HEK293 (cell line): Measurements from ENCODE around the gene IRX2.

Source experiments
- CTCF ChIA-PET: fragments of 350-600 bp; formaldehyde crosslinking; extraction: SDS; loops from one replicate; lab custom pipeline; 2021; ENCODE audit warnings: antibody characterized with exemption; lab: Yijun Ruan, JAX
- POLR2A ChIA-PET: fragments of 300-600 bp; formaldehyde crosslinking; extraction: SDS; loops from one replicate; lab custom pipeline; 2020; ENCODE audit warnings: antibody characterized with exemption, inconsistent platforms; lab: Yijun Ruan, JAX
- H3K27ac ChIP-seq: fragments of 200-500 bp; sonication (Bioruptor generic); 2 replicates; pipeline ENCODE4 v1.5.1; 2014; ENCODE audit warnings: low read depth, low read length, control low read depth, inconsistent platforms; ENCODE audit errors: extremely low read depth
- H3K36me3 ChIP-seq, 2 experiments: fragments of 200-500 bp in 1 of 2; sonication (Bioruptor generic) in 1 of 2; 1 replicate in 1 of 2; 2 replicates in 1 of 2; pipeline ENCODE4 v1.5.1; 2014 to 2017; ENCODE audit warnings: inconsistent platforms in 2 of 2, low read length in 2 of 2; ENCODE audit not compliant: control insufficient read depth in 2 of 2, insufficient read depth in 1 of 2
- H3K4me1 ChIP-seq: fragments of 200-500 bp; sonication (Bioruptor generic); 2 replicates; pipeline ENCODE4 v1.5.1; 2014; ENCODE audit warnings: mild to moderate bottlenecking, low read length, inconsistent platforms; ENCODE audit not compliant: control insufficient read depth, insufficient read depth
- H3K4me3 ChIP-seq: 2 replicates; pipeline ENCODE4 v1.5.1; 2011; ENCODE audit warnings: low read depth, mild to moderate bottlenecking, control low read depth, low read length, moderate library complexity
- H3K9me3 ChIP-seq: fragments of 200-500 bp; sonication (Bioruptor generic); 2 replicates; pipeline ENCODE4 v1.5.1; 2014; ENCODE audit warnings: low read depth, low read length, inconsistent platforms; ENCODE audit not compliant: control insufficient read depth, insufficient read depth
- KLF10 ChIP-seq: fragments of 450-650 bp; IDR thresholded peaks from 2 replicates; pipeline ENCODE4 v1.5.1; 2018; ENCODE audit warnings: missing biosample characterization, mild to moderate bottlenecking, missing genetic modification characterization
- KLF16 ChIP-seq: fragments of 450-650 bp; formaldehyde crosslinking; IDR thresholded peaks from 2 replicates; pipeline ENCODE4 v1.5.1; 2017; ENCODE audit warnings: missing biosample characterization, missing genetic modification characterization
- KLF9 ChIP-seq: fragments of 450-650 bp; formaldehyde crosslinking; IDR thresholded peaks from 2 replicates; pipeline ENCODE4 v1.5.1; 2016; ENCODE audit warnings: missing biosample characterization, missing genetic modification characterization, low read depth
- MEIS1 ChIP-seq: sonication (generic); formaldehyde crosslinking; IDR thresholded peaks from 2 replicates; pipeline ENCODE4 v1.8.1; 2022; ENCODE audit warnings: missing genetic modification reagents, mild to moderate bottlenecking, borderline replicate concordance
- MZF1 ChIP-seq: fragments of 450-650 bp; formaldehyde crosslinking; IDR thresholded peaks from 2 replicates; pipeline ENCODE4 v1.5.1; 2017; ENCODE audit warnings: missing biosample characterization, missing genetic modification characterization, borderline replicate concordance
- OSR2 ChIP-seq: fragments of 450-650 bp; formaldehyde crosslinking; IDR thresholded peaks from 2 replicates; pipeline ENCODE4 v1.5.1; 2016; ENCODE audit warnings: missing biosample characterization, missing genetic modification characterization
- RBAK ChIP-seq: fragments of 450-650 bp; formaldehyde crosslinking; IDR thresholded peaks from 2 replicates; pipeline ENCODE4 v1.5.1; 2016; ENCODE audit warnings: missing biosample characterization, missing genetic modification characterization
- SP7 ChIP-seq: fragments of 450-650 bp; formaldehyde crosslinking; IDR thresholded peaks from 2 replicates; pipeline ENCODE4 v1.5.1; 2016; ENCODE audit warnings: missing biosample characterization, missing genetic modification characterization
- ZBTB48 ChIP-seq: fragments of 450-650 bp; formaldehyde crosslinking; IDR thresholded peaks from 2 replicates; pipeline ENCODE4 v1.5.1; 2016; ENCODE audit warnings: missing biosample characterization, missing genetic modification characterization
- ZBTB7A ChIP-seq: fragments of 450-650 bp; formaldehyde crosslinking; IDR thresholded peaks from 2 replicates; pipeline ENCODE4 v1.5.1; 2016; ENCODE audit warnings: low read depth, missing biosample characterization, missing genetic modification characterization
- ZFHX2 ChIP-seq: fragments of 450-650 bp; formaldehyde crosslinking; conservative IDR thresholded peaks from 2 replicates; pipeline ENCODE4 v1.5.1; 2016; ENCODE audit warnings: missing biosample characterization, missing genetic modification characterization
- ZIC2 ChIP-seq: fragments of 450-650 bp; formaldehyde crosslinking; IDR thresholded peaks from 2 replicates; pipeline ENCODE4 v1.5.1; 2016; ENCODE audit warnings: missing biosample characterization, missing genetic modification characterization
- ZNF146 ChIP-seq: fragments of 450-650 bp; formaldehyde crosslinking; IDR thresholded peaks from 2 replicates; pipeline ENCODE4 v1.5.1; 2016; ENCODE audit warnings: missing biosample characterization, missing genetic modification characterization
- ZNF175 ChIP-seq: fragments of 450-650 bp; formaldehyde crosslinking; IDR thresholded peaks from 2 replicates; pipeline ENCODE4 v1.5.1; 2016; ENCODE audit warnings: missing biosample characterization, missing genetic modification characterization
- ZNF23 ChIP-seq: fragments of 450-650 bp; formaldehyde crosslinking; IDR thresholded peaks from 2 replicates; pipeline ENCODE4 v1.5.1; 2016; ENCODE audit warnings: missing biosample characterization, missing genetic modification characterization, borderline replicate concordance
- ZNF239 ChIP-seq: fragments of 450-650 bp; formaldehyde crosslinking; IDR thresholded peaks from 2 replicates; pipeline ENCODE4 v1.5.1; 2016; ENCODE audit warnings: missing biosample characterization, missing genetic modification characterization
- ZNF24 ChIP-seq: fragments of 450-650 bp; formaldehyde crosslinking; IDR thresholded peaks from 2 replicates; pipeline ENCODE4 v1.5.1; 2016; ENCODE audit warnings: missing biosample characterization, missing genetic modification characterization
- ZNF416 ChIP-seq: fragments of 450-650 bp; formaldehyde crosslinking; IDR thresholded peaks from 2 replicates; pipeline ENCODE4 v1.5.1; 2016; ENCODE audit warnings: missing biosample characterization, missing genetic modification characterization
- ZNF426 ChIP-seq: fragments of 450-650 bp; formaldehyde crosslinking; IDR thresholded peaks from 2 replicates; pipeline ENCODE4 v1.5.1; 2017; ENCODE audit warnings: missing biosample characterization, missing genetic modification characterization, mild to moderate bottlenecking, inconsistent platforms, moderate library complexity
- ZNF473 ChIP-seq: fragments of 450-650 bp; formaldehyde crosslinking; IDR thresholded peaks from 2 replicates; pipeline ENCODE4 v1.5.1; 2017; ENCODE audit warnings: missing biosample characterization, missing genetic modification characterization
- ZNF529 ChIP-seq: fragments of 450-650 bp; formaldehyde crosslinking; IDR thresholded peaks from 2 replicates; pipeline ENCODE4 v1.5.1; 2017; ENCODE audit warnings: missing genetic modification characterization, missing biosample characterization; ENCODE audit not compliant: insufficient replicate concordance
- ZNF548 ChIP-seq: fragments of 450-650 bp; formaldehyde crosslinking; IDR thresholded peaks from 2 replicates; pipeline ENCODE4 v1.5.1; 2016; ENCODE audit warnings: missing biosample characterization, missing genetic modification characterization
- ZNF560 ChIP-seq: fragments of 450-650 bp; formaldehyde crosslinking; IDR thresholded peaks from 2 replicates; pipeline ENCODE4 v1.5.1; 2017; ENCODE audit warnings: missing biosample characterization, missing genetic modification characterization, borderline replicate concordance
- ZNF561 ChIP-seq: fragments of 450-650 bp; IDR thresholded peaks from 2 replicates; pipeline ENCODE4 v1.5.1; 2018; ENCODE audit warnings: missing biosample characterization, missing genetic modification characterization, borderline replicate concordance
- ZNF596 ChIP-seq: fragments of 450-650 bp; IDR thresholded peaks from 2 replicates; pipeline ENCODE4 v1.5.0; 2018; ENCODE audit warnings: missing biosample characterization, mild to moderate bottlenecking, missing genetic modification characterization, moderate library complexity
- ZNF670 ChIP-seq: fragments of 450-650 bp; formaldehyde crosslinking; IDR thresholded peaks from 2 replicates; pipeline ENCODE4 v1.5.1; 2016; ENCODE audit warnings: missing biosample characterization, missing genetic modification characterization, low read depth
- ZNF707 ChIP-seq: fragments of 450-650 bp; formaldehyde crosslinking; IDR thresholded peaks from 2 replicates; pipeline ENCODE4 v1.5.1; 2016; ENCODE audit warnings: missing biosample characterization, missing genetic modification characterization
- TF ChIP-seq, protein P1 (sequence below): fragments of 450-650 bp; formaldehyde crosslinking; IDR thresholded peaks from 2 replicates; pipeline ENCODE4 v1.5.1; 2016; ENCODE audit warnings: missing biosample characterization, missing genetic modification characterization
- TF ChIP-seq, protein P2 (sequence below): fragments of 450-650 bp; formaldehyde crosslinking; IDR thresholded peaks from 2 replicates; pipeline ENCODE4 v1.5.1; 2016; ENCODE audit warnings: missing biosample characterization, missing genetic modification characterization

IRX2 gene

GRCh38 chr5:2763533-2763794 is 12.0 kb upstream of the IRX2 start:
- TF ChIP-seq ZNF529 (tag by site-specific recombination) (no peak), ZNF426 (tag by site-specific recombination) (no peak), KLF9 (tag by site-specific recombination) (no peak), ZNF146 (tag by site-specific recombination) (no peak), MZF1 (tag by site-specific recombination) (no peak), ZNF23 (no peak), ZNF596 (tag by site-specific recombination) (no peak), ZNF473 (tag by site-specific recombination) (no peak), ZNF239 (no peak), ZNF24 (no peak)
- TF ChIP-seq, protein P1, sequence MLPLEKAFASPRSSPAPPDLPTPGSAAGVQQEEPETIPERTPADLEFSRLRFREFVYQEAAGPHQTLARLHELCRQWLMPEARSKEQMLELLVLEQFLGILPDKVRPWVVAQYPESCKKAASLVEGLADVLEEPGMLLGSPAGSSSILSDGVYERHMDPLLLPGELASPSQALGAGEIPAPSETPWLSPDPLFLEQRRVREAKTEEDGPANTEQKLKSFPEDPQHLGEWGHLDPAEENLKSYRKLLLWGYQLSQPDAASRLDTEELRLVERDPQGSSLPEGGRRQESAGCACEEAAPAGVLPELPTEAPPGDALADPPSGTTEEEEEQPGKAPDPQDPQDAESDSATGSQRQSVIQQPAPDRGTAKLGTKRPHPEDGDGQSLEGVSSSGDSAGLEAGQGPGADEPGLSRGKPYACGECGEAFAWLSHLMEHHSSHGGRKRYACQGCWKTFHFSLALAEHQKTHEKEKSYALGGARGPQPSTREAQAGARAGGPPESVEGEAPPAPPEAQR: no peak
- TF ChIP-seq, protein P2, sequence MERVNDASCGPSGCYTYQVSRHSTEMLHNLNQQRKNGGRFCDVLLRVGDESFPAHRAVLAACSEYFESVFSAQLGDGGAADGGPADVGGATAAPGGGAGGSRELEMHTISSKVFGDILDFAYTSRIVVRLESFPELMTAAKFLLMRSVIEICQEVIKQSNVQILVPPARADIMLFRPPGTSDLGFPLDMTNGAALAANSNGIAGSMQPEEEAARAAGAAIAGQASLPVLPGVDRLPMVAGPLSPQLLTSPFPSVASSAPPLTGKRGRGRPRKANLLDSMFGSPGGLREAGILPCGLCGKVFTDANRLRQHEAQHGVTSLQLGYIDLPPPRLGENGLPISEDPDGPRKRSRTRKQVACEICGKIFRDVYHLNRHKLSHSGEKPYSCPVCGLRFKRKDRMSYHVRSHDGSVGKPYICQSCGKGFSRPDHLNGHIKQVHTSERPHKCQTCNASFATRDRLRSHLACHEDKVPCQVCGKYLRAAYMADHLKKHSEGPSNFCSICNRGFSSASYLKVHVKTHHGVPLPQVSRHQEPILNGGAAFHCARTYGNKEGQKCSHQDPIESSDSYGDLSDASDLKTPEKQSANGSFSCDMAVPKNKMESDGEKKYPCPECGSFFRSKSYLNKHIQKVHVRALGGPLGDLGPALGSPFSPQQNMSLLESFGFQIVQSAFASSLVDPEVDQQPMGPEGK (tag by site-specific recombination): no peak
- H3K27ac ChIP-seq: no peak overlapping the region
- no peaks in the 10 kb centered on the region for H3K36me3 ChIP-seq
- no peak overlapping the region for H3K4me3 ChIP-seq
- POLR2A ChIA-PET: no interaction called here
- no peaks in the 10 kb centered on the region for H3K4me1 ChIP-seq
- CTCF ChIA-PET: no interaction called here
- H3K9me3 ChIP-seq: no peaks in the 10 kb centered on the region

DNA sequence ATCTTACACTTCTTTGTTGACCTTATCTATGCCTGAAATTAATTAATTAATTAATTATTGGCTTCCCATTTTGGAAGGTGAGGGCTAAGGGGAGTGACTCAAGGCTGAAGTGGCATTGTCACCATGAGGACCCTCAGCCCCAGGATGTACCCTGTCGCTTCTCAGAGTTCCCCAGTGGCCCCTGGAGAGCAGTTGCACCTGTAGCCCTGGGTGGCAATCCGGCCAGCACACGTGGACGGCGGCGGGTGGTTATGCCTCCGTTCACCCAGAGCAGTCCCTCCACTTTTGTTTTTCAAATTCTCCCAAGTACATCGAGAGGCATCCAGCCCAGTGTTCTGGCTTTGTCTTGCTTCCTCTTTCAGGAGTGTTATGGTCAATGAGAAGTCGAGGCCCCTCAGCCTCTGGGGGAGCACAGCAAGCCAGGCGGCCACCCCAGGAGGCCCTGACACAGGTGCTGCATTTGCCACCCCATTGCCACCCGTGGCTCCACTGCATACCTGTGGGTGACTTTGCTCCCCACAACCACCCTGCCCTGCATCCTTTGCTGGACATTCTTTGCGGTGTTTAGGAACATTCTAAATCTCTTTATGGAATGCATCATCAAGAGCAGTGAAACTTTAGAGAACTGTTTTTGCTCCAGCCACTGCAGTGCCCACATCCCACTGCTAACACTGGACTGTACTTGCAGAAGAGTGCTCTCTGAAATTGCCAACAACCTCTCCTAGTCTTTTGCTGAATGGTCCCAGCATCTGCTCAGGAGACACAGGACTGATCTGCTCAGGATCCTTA is 11.5 kb upstream of the IRX2 start:
- H3K9me3 ChIP-seq: no peaks in the 10 kb centered on the region
- no peaks in the 10 kb centered on the region for H3K36me3 ChIP-seq
- POLR2A ChIA-PET: no interaction called here
- CTCF ChIA-PET: no interaction called here
- TF ChIP-seq ZNF548 (tag by site-specific recombination): no peak
- no peak for TF ChIP-seq ZNF146 (tag by site-specific recombination)
- no peak for TF ChIP-seq ZNF670 (tag by site-specific recombination)
- TF ChIP-seq ZIC2 (tag by site-specific recombination): no peak
- no peak for TF ChIP-seq ZBTB7A
- TF ChIP-seq ZFHX2: no peak
- no peak for TF ChIP-seq MEIS1 (CRISPR knock-in tag)
- no peak for TF ChIP-seq SP7 (tag by site-specific recombination)
- no peak for TF ChIP-seq ZNF560 (tag by site-specific recombination)
- TF ChIP-seq ZNF416 (tag by site-specific recombination): no peak
- TF ChIP-seq KLF10 (tag by site-specific recombination): no peak
- TF ChIP-seq OSR2: no peak
- no peak for TF ChIP-seq KLF16 (tag by site-specific recombination)
- TF ChIP-seq RBAK (tag by site-specific recombination): no peak
- no peak for TF ChIP-seq ZNF707
- TF ChIP-seq ZNF561 (tag by site-specific recombination): no peak
- TF ChIP-seq ZNF175 (tag by site-specific recombination): no peak
- no peak for TF ChIP-seq ZBTB48 (tag by site-specific recombination)
- TF ChIP-seq, protein P1: no peak
- TF ChIP-seq, all 188 proteins: peak for 0
- H3K4me1 ChIP-seq: no peaks in the 10 kb centered on the region
- H3K4me3 ChIP-seq: no peak overlapping the region
- H3K27ac ChIP-seq: no peak overlapping the region
